Measurements from ENCODE around the gene MFSD6L.

MFSD6L gene

DNA sequence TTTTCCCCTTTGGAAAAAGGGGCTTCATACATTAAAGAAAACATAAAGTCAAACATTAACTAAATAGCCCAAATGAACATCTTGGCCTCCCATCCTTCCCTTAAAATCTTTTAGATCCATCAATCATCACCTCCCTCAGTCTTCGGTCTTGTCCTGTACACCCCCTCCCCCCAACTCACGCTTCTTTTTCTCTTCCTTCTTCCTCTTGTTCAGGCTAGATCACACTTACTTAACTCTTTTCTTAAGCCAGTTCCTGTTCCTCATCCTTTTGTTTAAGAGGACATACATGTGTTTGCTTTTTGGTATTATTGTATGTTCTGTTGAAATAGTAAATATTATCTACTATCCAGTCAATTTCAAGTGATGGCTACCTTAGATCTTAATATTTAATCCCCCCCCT lies 5.5 kb downstream of the MFSD6L start:
- DNase-seq (ENCODE audit: low read depth), result no peak

DNA sequence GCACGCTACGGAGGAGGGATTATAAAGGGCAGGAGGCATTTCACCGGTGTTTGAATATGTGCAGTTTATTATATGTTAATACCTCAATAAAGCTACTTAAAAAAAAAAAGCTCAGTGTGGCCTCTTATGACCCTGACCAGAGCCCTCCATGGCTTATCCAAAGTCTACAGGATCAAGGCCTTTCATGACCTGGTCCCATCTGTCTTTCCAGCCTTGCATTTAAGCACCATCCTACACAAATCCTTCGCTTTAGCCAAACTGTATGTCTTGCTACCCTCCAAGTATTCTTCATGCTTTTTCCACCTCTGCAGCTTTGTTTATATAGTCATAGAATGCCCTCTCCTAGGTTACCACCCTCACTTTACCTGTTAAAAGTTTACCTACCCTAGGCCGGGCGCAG lies 6.5 kb downstream of the MFSD6L start:
- no peak for DNase-seq (ENCODE audit: low read depth)

DNA sequence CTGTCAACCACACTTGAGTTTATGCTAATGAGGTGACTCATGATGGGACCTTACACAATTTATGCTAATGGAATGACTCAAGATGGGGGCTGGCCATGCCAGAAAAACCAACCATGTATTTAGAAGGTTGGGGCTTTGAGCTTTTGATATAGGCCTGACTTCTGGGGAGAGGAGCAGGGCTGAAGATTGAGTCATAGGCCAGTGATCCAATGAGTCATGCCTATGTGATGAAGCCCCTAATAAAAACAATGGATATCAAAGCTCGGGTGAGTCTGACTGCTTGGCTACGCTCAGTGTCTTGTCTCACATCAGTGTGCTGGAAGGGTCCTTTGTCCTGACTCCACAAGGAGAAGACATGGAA lies 7.3 kb downstream of the MFSD6L start:
- DNase-seq (ENCODE audit: low read depth), result peak; percentile 5

GRCh38 chr17:8791248-8791909 lies 7.8 kb downstream of the MFSD6L start:
- no peak for DNase-seq (ENCODE audit: low read depth)

DNA sequence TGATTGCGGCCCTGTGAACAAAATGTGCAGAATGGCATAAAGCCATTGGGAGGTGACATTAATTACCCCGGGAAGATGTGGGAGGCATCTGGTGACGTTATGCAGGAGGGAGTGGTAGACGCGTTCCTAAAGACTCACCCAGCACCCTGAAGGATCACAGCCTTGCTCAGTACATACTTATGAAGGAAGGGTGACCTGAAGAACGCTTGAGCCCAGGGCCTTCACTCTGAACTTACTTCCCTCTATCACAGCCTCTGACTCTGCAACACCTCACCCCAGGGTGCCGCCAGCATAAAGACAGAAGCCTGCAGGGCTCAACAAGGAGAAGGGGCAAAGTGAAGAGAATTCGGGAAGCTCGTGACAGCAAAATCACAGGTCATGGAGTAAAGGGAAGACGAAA lies 9.4 kb downstream of the MFSD6L start:
- DNase-seq (ENCODE audit: low read depth), result no peak

DNA sequence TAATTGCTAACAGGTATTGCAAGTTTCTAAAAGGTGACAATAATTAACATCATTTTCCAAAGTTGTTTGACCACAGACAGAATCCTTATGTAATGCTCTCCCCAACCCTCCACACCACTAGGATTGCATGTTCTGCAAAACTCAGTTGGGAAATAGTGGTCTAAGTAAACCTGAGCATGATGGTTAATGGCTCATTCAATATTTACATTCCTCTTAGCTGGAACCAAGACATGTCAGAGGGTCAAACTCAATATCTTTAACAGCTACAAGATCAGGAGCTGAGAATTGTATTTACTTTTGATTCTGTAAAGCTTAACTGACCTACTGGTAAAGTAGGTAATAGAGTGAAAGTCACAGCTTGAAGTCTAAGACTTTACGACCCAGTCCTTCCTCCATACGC lies 10.2 kb downstream of the MFSD6L start:
- no peak for DNase-seq (ENCODE audit: low read depth)

DNA sequence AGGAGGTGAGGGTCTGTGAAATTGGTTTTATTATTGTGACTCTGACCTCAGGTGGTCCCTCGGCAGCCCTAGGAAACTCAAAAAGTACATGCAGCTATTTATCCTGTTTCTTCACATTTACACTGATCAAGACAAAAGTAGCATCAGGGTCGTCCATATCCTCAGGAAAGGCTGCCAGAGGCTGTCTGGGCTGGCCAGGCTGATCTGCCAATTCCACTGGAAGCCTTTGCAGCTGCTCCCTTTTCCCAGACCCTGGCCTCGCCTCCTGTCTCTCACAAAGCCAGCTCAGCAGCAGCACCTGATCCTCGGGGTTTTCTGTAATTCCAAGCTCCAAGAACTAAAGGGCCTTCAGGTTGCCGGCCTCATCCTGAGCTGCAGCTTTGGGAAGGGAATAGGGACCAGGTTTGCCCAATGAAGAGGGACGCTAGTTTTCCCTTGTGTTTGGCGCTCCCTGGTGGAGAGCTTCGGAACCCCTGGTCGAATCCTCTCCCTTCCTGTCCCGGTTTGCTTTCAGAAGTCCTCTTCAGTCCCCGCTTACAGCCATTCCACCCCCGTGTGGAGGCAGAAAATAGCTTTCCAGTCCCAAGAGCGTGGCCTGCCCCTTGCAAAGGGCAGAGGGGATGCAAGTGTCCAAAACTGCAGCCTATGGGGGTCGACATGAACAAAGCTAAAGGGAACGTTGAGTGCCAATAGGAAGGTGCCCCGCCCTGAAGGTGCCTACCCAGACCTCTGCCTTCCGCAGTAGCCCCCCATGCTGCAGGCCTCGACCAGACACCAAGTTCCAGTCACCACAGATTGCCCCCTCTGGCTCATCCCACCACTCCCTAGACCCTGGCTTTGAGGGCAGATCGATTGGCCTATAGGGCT lies 13.4 kb downstream of the MFSD6L start:
- peak; percentile 27 for DNase-seq (ENCODE audit: low read depth)

- no peak for DNase-seq (ENCODE audit: low read depth)
Observed at GRCh38 chr17:8782176-8782575, 17.0 kb downstream of the MFSD6L start.

GRCh38 chr17:8781776-8782175 lies 17.4 kb downstream of the MFSD6L start:
- DNase-seq (ENCODE audit: low read depth), result no peak

- no peak for DNase-seq (ENCODE audit: low read depth)
Observed at GRCh38 chr17:8776881-8777280, 22.3 kb downstream of the MFSD6L start.

DNA sequence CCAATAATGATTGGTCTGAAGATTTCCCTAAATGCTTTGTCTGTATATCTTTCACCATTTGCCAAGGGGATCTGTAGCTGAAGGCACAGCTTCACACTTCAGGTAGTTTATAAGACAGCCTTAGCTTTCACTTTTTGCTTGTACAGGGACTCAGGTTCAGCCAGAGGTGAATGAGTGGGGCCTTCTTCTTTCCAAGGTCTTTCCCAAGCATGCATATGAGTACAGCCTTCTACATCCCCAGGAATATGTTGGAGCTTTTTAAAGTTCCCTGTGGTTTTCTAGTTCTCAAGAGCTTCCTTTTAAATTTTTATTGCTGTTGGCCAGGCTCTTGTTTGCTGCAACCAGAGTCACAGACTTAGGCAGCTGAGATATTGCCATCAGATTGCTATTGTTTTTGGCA lies 22.9 kb downstream of the MFSD6L start:
- no peak for DNase-seq (ENCODE audit: low read depth)

DNA sequence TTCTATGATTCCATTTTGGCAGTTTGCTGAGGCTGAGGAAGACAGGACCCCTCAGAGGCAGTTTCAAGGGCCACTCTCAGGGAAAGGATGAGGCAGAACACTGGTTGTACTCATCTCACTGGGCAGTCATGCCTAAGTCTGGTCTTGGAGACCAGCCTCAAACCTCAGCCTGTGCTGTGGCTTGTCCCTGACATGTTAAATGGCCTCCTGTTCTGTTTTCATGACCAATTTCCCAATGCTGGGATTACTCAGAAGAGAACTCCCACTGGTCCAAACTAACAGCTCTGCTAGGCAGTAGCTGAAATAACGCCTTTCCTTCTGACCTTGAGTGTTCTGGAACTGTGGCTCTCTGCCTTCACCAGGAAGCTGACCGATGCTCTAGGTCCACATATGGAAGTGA lies 32.4 kb downstream of the MFSD6L start:
- DNase-seq (ENCODE audit: low read depth), result no peak

DNA sequence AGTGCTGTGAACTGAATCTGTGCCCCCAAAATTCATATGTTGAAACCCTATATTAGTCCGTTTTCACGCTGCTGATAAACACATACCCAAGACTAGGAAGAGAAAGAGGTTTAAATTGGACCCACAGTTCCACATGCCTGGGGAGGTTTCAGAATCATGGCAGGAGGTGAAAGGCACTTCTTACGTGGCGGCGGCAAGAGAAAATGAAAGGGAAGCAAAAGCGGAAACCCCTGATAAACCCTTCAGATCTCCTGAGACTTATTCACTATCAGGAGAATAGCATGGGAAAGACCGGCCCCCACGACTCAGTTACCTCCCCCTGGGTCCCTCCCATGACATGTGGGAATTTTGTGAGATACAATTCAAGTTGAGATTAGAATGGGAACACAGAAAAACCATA lies 37.2 kb downstream of the MFSD6L start:
- DNase-seq (ENCODE audit: low read depth), result no peak

GRCh38 chr17:8758137-8758596 lies 41.0 kb downstream of the MFSD6L start, which contains the start of gene SPDYE4:
SPDYE4 (minus strand) TSS chr17:8758546; CDS start chr17:8758382, 164 bp downstream.
- no peak for DNase-seq (ENCODE audit: low read depth)

GRCh38 chr17:8757189-8757588 lies 42.0 kb downstream of the MFSD6L start:
- DNase-seq (ENCODE audit: low read depth), result no peak

GRCh38 chr17:8755590-8756255 lies 43.4 kb downstream of the MFSD6L start:
- DNase-seq (ENCODE audit: low read depth), result no peak

DNA sequence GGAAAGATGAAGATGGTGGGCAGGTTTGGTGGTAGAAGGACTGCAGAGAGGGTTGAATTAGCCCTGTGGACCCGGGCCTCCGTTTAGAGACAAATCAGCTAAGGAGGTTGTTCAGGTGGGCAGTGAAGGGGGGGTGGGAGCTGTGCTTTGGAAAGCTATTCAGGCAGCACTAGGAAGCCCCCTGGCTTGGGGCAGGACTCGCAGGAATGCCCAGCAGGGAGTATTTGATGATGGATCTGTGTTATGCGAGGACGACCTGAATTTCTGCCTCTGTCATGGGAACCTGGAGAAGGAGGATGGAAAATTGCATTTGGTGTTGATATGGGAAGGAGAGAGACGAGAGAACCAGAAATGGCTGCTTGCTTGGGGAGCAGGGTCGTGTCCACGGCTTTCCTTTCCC lies 44.3 kb downstream of the MFSD6L start:
- no peak for DNase-seq (ENCODE audit: low read depth)

GRCh38 chr17:8753976-8754440 lies 45.2 kb downstream of the MFSD6L start:
- DNase-seq (ENCODE audit: low read depth), result no peak

- DNase-seq (ENCODE audit: low read depth), result no peak
Observed at GRCh38 chr17:8753136-8753975, 45.8 kb downstream of the MFSD6L start.

- no peak for DNase-seq (ENCODE audit: low read depth)
Observed at GRCh38 chr17:8749616-8750015, 49.5 kb downstream of the MFSD6L start.

DNA sequence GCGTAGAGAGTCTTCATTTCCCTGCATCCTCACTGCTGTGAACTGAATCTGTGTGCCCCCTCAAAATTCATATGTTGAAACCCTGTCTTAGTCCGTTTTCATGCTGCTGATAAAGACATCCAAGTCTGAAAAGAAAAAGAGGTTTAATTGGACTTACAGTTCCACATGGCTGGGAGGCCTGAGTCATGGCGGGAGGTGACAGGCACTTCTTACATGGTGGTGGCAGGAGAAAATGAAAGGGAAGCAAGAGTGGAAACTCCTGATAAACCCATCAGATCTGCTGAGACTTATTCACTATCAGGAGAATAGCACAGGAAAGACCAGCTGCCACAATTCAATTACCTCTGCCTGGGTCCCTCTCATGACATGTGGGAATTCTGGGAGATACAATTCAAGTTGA lies 51.4 kb downstream of the MFSD6L start:
- DNase-seq (ENCODE audit: low read depth), result no peak
